HG03175 (cell line): ENCODE data around the gene RAB3A.

Experiments
- ATAC-seq: cut with Tn5 transposase; IDR thresholded peaks from one replicate; pipeline ENCODE4 v1.9.1; 2021; ENCODE audit warnings: mild to moderate bottlenecking, moderate library complexity; ENCODE audit not compliant: unreplicated experiment

The RAB3A gene, protein sequence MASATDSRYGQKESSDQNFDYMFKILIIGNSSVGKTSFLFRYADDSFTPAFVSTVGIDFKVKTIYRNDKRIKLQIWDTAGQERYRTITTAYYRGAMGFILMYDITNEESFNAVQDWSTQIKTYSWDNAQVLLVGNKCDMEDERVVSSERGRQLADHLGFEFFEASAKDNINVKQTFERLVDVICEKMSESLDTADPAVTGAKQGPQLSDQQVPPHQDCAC

DNA sequence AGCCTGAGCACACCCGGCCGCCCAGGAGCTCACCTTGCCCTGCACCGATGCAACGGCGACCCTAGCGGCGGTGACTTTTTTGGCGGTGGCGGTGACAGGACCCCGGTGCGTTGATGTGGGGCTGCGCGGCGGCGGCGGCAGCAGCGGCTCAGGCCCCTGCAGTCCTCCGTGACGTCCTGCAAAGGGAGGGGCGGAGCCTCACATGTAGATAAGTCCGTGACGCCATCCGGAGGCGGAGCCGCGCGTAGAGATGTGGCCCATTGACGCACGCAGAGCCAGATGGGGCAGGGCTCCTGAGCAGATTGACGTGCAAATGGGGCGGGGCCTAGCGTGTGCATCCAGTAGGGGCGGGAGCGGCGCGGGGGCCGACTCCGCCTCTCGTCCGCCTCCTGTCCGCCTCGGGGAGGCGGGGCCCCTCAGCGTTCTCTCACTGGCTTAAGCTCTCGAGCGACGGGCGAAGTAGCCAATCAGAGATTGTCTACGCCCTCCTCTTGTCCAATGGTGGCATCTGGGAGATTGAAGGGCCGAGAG, at the start of gene RAB3A:
RAB3A (minus strand) TSS at position 180 of the 531 bp plus-strand sequence. CDS start 1,302 bp downstream, outside the sequence.
- peak; percentile 90 for ATAC-seq

DNA sequence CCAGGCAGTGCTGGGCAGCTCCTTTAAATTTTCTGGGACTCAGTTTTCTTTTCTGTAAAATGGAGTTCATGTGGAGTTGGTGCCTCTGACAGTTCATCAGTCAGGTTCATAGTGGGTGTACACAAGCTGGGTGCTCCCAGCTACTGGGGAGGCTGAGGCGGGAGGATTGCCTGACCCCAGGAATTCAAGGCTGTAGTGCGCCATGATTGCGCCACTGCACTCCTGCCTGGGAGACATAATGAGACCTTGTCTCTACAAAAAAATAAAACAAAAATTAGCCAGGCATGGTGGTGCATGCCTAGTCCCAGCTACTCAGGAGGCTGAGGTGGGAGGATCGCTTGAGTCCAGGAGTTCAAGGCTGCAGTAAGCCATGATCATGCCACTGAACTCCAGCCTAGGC, 49.3 kb upstream of the RAB3A start:
- no peak for ATAC-seq

DNA sequence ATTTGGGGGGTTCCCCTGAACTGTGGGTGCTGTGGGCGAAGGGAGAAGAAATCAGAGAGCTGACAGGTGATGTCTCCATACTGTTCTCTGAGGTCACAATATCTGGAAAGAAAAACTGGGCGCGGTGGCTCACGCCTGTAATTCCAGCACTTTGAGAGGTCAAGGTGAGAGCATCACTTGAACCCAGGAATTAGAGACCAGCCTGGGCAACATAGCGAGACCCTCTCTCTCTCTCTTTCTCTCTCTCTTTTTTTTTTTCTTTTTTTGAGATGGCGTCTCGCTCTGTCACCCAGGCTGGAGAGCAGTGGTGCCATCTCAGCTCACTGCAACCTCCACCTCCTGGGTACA, 48.5 kb upstream of the RAB3A start:
- no peak for ATAC-seq

DNA sequence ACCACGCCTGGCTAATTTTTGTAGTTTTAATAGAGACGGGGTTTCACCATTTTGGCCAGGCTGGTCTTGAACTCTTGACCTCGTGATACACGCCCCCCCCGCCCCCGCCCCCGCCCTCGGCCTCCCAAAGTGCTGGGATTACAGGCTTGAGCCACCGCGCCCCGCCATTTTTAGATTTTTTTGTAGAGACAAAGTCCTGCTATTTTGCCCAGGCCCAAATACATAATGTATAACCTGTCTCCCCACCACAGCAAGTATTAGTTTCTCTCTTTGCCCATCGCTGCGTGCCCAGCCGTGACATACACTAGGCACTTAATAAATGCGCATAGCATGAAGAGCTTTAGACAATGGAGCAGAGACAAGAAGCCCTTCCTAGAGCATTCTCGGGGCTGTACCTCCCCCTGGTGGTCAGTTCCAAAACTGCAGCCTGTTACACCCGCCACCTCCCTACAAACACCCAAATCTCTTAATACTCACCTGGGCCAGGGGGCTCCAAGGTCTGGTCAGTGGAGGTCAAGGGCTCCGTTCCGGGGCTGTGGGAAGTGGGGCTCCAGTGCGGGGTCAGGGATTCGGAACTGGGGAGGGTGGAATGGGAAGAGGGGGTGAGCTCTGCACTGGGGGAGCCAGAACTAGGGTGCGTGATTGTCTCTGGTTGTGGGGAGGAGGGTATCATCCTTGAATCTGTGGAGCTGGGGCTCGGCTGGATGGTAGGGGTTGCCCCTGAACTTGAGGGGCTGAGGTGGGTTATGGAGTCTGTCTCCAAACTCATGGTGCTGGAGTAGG, 47.9 kb upstream of the RAB3A start:
- no peak for ATAC-seq

DNA sequence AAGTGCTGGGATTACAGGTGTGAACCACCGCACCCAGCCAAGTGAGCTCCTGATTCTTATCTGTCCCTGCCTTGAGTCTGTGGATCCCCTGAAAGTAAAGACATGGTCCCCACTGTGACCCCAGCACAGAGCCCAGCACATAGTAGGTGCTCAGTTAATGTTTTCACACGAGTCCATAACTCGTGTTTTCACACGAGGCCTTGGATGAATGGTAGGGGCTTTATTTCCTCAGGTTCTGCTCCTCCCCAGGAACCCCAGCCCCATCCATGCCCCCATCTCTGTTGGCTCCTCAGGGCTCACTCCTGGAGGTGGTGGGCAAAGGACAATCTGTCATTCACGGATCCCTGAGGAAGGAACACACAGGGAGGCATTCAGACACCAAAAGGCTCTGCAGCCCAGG, 46.0 kb upstream of the RAB3A start:
- no peak for ATAC-seq

DNA sequence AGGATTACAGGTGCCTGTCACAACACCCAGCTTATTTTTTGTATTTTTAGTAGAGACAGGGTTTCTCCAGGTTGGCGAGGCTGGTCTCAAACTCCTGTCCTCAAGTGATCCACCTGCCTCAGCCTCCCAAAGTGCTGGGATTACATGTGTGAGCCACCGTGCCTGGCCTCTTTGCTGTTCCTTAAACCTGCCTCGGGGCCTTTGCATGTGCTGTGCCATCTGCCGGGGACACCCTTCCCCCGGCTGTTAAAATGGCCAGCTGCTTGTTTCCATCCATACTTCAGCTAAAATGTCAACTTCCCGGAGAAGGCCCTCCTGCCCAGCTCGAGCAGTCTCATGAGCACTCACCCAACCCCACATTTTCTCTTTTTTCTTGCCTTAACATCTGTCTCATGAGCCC, 41.5 kb upstream of the RAB3A start:
- ATAC-seq: no peak

DNA sequence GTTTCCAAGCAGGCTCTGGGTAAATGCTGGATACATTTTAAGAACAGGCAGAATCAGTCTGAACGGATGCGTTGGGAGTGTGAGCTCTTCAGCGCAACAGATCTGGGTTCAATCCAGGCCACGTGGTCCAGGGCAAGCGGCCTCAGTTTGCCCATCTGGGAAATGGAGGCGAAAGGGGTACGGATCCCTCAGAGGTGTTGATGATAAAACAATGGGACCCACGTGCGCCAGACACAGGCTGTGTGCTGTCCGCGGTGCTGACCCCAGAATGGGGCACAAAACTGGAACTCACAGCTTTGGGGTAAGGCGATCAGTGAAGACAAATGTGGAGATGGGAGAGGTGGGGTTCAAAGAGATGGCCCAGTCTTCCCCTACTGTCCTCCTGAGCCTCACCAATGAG, 35.5 kb upstream of the RAB3A start:
- ATAC-seq: no peak

DNA sequence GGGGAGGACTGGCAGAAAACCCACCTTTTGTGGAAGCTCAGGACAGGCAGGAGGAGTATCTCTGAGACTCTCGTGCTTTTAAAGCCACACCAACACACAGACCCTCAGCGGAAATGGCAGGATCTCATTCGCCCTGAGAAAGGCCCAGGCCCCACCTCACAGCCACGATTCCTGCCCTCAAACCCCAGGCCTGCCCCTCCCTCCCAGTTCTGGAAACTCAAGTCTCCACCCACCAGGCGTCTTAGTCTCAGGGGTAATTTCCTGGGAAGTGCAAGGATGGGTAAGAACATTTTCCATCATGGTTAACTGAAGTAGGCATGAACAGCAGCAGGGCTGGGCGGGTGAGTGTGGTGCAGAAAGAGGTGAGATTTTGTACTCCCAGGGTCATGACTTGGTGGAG, 30.4 kb upstream of the RAB3A start:
- no peak for ATAC-seq

DNA sequence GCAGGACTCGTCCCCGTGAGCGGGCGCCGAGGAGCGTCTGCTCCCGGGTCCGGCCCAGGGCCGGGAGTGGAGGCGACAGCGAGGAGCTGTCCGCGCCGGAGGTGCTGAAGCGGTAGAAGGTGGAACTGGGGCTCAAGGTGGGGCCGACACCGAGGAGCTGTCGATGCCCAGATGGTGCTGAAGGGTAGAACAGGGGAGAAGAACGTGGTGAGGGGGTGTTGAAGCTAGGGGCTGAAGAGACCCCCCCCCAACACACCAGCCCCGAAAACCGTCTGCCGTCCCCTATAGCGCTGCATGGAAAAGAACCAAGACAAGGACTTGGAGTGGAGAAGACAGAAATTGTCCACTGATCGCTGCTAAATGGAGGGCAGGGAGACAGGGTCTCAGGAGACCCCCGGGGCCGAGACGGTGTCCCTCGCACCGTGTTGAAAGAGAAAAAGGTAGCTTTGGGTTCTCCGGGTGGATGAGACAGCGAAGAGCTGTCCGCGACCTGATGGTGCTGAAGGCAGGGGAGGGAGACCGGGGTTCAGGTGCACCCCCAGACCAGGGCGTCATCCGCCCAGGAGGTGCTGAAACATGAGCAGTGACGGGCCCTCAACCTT, 29.5 kb upstream of the RAB3A start:
- ATAC-seq: no peak

DNA sequence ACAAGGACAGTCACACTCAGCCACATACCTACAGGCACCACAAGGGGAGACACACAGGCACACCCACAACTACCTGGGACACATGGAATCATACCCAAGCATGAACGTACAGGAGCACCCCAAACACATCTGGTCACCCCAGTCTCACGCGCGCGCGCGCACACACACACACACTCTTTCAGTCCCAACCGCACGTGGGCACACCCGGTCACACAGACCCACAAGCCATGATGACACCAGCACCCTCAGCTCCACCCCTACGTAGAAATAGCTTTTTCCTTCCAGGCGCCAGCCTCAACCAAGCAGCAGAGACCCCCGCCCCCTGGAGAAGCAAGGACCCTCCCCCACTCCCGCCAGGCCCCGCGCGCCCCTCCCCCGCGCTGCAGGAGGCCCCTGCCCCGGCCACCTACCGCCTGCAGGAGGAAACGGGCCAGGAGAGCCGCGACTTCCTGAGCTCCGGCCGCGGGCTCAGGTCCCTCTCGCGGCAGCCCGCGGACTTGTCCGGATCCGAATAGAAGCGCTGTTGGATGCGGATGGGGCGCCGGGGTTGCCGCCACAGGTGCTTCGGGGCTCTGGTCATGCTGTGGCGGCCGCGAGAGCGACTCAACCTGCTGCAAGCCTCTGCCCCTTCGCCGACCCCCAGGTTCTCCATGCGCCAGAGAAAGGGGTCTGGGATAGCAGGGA, 28.8 kb upstream of the RAB3A start:
- no peak for ATAC-seq

DNA sequence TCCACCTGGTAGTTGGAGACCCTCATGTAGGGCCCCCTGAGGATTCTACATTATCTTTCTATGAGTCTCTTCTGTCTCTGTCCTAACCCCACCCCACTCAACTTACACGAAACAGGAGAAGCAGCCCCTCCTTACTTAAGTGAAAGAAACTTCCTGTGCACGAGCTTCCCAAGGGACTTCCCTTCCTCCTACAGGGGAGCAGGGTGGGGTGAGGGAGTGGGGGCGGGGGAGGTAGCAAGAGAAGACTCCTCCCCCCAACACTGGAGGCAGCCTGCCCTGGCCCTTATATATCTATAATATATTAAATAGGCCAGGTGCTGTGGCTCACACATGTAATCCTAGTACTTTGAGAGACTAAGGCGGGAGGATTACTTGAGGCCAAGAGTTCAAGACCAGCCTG, 27.9 kb upstream of the RAB3A start:
- ATAC-seq: no peak

DNA sequence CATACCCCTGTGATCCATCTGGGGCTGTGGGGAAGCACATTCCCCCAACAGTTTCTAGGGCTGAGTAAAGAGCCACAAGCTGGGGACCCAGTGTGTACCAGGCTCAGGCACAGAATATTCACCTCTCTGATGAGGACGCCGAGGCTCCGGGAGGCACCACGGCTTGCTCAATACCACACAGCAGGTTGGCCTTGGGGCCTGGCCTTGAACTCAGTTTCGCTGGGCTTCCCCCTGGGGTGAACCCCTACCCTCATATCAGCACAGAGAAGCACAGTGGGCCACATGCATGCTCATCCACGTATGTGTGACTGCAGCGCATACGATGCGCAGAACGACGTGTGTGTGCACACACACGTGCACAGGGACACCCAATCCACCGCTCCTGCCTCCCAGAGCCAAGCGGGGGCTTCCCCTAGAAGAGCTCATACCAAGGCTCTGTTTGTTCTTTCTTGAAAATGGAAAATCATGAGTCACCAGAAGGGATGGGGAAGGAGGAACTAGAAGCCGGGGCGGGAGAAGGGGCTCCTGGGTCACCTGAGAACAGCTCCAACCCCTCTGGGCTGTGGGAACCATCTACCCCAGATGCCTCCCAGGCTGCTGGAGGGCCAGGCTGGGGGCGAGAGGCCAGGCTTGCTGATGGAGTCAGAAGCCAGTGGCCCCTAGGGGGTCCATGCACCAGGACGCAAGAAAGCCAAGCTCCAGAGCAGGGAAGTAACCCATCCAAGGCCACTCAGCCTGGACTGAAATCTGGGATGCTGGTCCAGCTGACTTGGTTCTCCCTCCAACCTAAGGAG, 27.3 kb upstream of the RAB3A start:
- no peak for ATAC-seq

DNA sequence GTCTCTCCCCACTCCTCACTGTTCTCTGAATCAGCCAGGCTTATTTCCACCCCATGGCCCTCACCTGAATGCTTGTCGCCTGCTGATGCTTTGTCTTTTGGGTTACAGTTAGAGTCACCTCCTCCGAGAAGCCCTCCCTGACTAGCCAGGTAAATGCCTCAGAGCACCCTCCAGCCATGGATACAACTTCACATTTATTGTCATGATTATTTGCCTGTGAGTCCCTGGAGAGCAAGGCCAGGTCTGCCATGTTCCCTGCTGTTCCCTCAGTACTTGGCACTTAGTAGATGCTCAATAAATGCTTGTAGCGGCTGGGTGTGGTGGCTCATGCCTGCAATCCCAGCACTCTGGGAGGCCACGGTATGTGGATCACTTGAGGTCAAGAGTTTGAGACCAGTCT, 26.1 kb upstream of the RAB3A start:
- ATAC-seq: no peak

DNA sequence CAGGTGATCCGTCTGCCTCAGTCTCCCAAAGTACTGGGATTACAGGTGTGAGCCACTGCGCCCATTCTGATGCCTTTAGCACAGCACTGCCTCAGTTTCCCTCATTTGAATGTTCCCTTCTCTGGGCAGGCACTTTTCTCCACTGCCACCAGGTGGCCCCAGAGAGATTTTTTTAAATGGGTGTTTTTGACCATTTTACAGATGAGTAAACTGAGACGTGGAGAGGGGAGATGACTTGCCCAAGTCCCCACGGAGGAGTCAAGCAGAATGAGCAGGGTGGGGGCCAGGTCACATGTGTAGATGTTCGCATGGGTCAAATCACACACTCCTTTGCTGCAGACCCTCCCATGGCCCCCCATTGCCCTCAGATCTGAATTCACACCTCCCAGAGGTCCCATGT, 25.6 kb upstream of the RAB3A start:
- ATAC-seq: no peak

DNA sequence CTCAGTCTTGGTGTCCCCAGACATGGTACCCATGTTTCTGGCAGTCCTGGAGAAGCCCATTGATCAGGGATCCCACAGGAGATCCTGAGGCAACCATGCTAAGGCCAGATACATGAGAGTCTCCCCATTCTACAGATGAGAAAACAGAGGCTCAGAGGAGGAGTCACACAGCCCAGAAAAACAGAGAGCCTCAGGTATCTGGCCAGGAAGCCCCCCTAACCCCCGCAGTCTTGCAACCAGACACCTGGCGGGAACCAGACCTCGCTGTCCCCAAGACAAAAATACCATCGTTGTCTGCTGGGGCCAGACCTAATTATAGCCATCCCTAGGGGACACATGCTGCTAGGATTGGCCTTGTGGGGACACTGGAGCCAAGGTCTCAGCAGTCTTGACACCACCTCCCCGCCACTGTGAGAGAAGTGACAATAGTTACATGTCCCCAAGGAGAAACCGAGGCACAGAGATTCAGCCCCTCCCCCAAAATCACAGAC, 24.0 kb upstream of the RAB3A start:
- no peak for ATAC-seq

DNA sequence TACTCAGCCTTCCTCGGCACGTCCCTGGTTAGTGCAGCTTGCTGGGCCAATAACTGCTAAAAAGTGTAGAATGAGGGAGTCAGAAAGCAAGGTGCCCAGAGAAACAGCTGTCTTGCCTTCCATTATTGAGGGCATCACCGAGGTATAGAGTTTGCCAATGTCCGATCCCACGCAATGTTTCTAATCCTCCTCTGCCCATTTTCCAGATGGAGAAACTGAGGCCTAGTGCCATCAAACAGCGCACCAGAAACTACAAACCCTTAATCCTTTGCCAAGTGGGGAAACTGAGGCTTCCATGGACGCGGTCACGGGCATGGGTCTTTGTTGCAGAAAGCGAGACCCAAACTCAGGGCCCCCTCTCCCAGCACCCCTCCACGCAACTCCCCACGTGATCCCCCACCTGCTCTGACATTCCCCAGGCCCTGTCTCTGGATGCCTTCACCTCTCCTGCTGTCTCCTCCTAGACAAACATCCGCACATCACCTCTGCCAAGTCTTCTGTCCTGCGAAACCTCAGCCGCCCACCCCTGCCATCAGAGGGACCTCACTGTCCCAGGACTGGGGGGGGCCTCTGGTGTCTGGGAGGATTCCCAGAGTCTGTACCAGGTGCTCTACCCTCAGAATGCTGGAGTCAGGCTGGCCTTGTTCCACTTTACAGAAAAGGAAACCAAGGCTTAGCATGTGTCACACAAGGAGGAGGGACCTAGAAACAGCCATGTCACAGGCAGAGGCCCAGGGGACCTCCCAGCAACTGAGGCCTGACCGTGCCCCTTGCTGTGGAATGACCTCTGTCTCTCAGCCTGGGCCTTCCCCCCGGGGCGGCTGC, 23.3 kb upstream of the RAB3A start:
- no peak for ATAC-seq

DNA sequence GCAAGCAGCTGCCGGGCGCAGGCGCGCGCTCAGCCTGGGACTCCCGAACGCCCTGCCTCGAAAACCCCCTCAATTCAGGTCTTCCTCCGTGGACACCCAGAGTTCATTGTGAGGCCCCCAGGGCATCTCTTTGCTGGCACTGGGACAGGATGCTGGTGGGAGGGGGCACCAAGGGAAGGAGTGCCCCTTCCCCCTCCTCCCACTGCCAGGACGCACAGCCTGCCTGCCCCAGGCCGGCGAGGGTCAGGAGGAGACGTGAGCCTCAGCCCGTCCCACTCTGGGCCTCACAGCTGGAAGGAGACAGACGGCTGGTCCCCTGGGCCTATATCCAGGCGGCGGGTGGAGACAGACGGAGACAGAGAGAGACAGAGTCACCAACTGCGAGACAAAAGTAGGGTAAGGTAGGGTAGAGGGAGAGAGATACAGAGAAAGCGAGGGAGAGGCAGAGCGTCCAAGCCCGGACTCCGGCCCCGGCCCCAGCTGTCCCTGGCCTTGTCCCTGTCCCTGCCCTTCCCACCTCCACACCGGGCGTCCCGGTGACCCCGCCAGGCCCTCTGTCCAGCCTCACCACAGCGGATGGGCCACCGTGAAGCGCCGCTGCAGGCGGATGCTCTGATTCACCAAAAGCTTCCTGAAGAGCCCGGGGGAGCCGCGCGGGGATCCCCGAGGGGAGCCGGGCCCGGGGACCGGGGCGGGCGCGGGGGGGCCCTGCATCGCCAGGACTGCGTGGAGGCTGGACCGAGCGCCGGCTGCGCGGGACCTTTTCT, 22.0 kb upstream of the RAB3A start, which contains the start of gene PDE4C:
PDE4C (minus strand) TSS at position 737 of the 767 bp plus-strand sequence; CDS start at position 714, 23 bp downstream.
- ATAC-seq: no peak

DNA sequence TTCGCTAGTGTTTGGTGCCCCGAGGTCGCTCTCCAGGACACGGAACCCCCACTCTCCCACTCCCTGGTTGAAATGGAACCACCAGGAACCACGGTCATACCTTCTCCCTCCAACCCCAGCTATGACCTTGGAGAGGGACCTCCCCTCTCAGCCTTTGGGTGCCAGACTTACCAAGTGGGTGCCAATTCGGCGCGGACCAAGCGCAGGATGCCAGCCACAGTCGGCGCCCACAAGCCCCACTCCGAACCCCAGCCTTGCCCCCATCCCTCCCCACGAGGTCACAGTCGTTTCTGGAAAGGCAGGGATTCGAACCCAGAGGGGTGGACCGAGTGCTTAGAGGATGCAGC, 21.5 kb upstream of the RAB3A start:
- ATAC-seq: no peak
